H1 (cell line): ENCODE measurements around the gene HCST. TPM values are rescaled to one million over a fixed set of nuclear protein-coding genes. Genes with fewer than 3 reads are reported as not detected.
A peak's percentile ranks its signal among the peaks of the same experiment; 100 is the strongest.

Experiments used
- CTCF ChIA-PET: fragments of 300-600 bp; sonication (Branson Sonifier 250); formaldehyde crosslinking; loops from one replicate; lab custom pipeline; 2021; ENCODE audit not compliant: partially characterized antibody; lab: Charles Lee
- POLR2A ChIA-PET: fragments of 300-600 bp; sonication (Branson Sonifier 250); formaldehyde crosslinking; loops from one replicate; lab custom pipeline; 2021; ENCODE audit warnings: inconsistent platforms; ENCODE audit not compliant: partially characterized antibody; lab: Charles Lee
- DNase-seq, 2 experiments: peaks; one replicate each; pipeline versions ENCODE4 v3.0.0 to v3.0.0-alpha.2; 2010 to 2022; ENCODE audit warnings: low spot score in 2 of 2, low read depth in 1 of 2, mixed read lengths in 1 of 2
- FAIRE-seq: peaks from 2 replicates; lab custom pipeline; 2011; peaks lifted over from hg19 to GRCh38; lab: Jason Lieb, UNC
- H2AFZ ChIP-seq: 2 replicates; pipeline ENCODE4 v1.8.1; 2012; ENCODE audit warnings: low read length, inconsistent platforms
- H2AK5ac ChIP-seq: 2 replicates; pipeline ENCODE4 v1.6.1; 2013; ENCODE audit warnings: low read depth, low read length
- H2BK120ac ChIP-seq: replicated peaks from 2 replicates; pipeline ENCODE3; 2013; ENCODE audit warnings: low read depth, low read length, inconsistent platforms
- H2BK12ac ChIP-seq: 2 replicates; pipeline ENCODE4 v1.6.1; 2013; ENCODE audit warnings: low read depth, low read length
- H2BK15ac ChIP-seq: 2 replicates; pipeline ENCODE4 v1.6.1; 2013; ENCODE audit warnings: low read length
- H2BK20ac ChIP-seq: 2 replicates; pipeline ENCODE4 v1.6.1; 2013; ENCODE audit warnings: low read length
- H2BK5ac ChIP-seq: 2 replicates; pipeline ENCODE4 v1.6.1; 2013; ENCODE audit warnings: low read depth, low read length
- H3K14ac ChIP-seq: 2 replicates; pipeline ENCODE4 v1.6.1; 2013; ENCODE audit warnings: inconsistent platforms; ENCODE audit not compliant: insufficient read length
- H3K18ac ChIP-seq: 2 replicates; pipeline ENCODE4 v1.6.1; 2013; ENCODE audit warnings: low read length; ENCODE audit errors: extremely low read depth
- H3K23ac ChIP-seq: 2 replicates; pipeline ENCODE4 v1.6.1; 2013; ENCODE audit warnings: inconsistent platforms; ENCODE audit not compliant: insufficient read length
- H3K23me2 ChIP-seq: 2 replicates; pipeline ENCODE4 v1.6.1; 2013; ENCODE audit warnings: low read depth, low read length
- H3K27ac ChIP-seq: 2 replicates; pipeline ENCODE4 v1.6.1; 2011; ENCODE audit warnings: low read depth, low read length, inconsistent platforms
- H3K27me3 ChIP-seq, 4 experiments: replicated peaks in 1 of 4; 1 replicate in 1 of 4; 2 replicates in 3 of 4; pipeline versions ENCODE4 v1.6.1 to v1.8.1; 2011 to 2013; ENCODE audit warnings: low read length in 3 of 4, mild to moderate bottlenecking in 3 of 4, inconsistent platforms in 2 of 4, mixed read lengths in 2 of 4, moderate library complexity in 1 of 4; ENCODE audit not compliant: control insufficient read depth in 3 of 4, insufficient read depth in 3 of 4; ENCODE audit errors: extremely low read depth in 1 of 4
- H3K36me3 ChIP-seq, 4 experiments: 2 replicates each; pipeline versions ENCODE4 v1.6.1 to v1.8.1; 2011 to 2013; ENCODE audit warnings: mild to moderate bottlenecking in 4 of 4, low read length in 3 of 4, moderate library complexity in 2 of 4, control low read depth in 1 of 4, inconsistent platforms in 1 of 4; ENCODE audit not compliant: insufficient read depth in 4 of 4, control insufficient read depth in 2 of 4
- H3K4ac ChIP-seq: replicated peaks from 2 replicates; pipeline ENCODE3; 2013; ENCODE audit warnings: low read length, low read depth, mixed read lengths, inconsistent platforms; ENCODE audit not compliant: insufficient read length
- H3K4me1 ChIP-seq, 4 experiments: replicated peaks in 1 of 4; 1 replicate in 1 of 4; 2 replicates in 3 of 4; pipeline versions ENCODE4 v1.6.1 to v1.8.1; 2011 to 2013; ENCODE audit warnings: low read length in 3 of 4, inconsistent platforms in 2 of 4, mixed read lengths in 1 of 4; ENCODE audit not compliant: insufficient read depth in 4 of 4, control insufficient read depth in 3 of 4
- H3K4me2 ChIP-seq, 2 experiments: 2 replicates each; pipeline versions ENCODE4 v1.6.1 to v1.8.1; 2011 to 2013; ENCODE audit warnings: low read depth in 2 of 2, low read length in 2 of 2, control low read depth in 1 of 2, inconsistent platforms in 1 of 2, mild to moderate bottlenecking in 1 of 2; ENCODE audit not compliant: insufficient read depth in 1 of 2
- H3K4me3 ChIP-seq, 4 experiments: fragments of 200-600, 300-600 bp in 1 of 4; sonication (generic), shearing (Covaris generic), sonication (Bioruptor Twin) in 1 of 4; 2 replicates each; pipeline versions ENCODE4 v1.5.1 to v1.8.1; 2011 to 2016; ENCODE audit warnings: low read length in 4 of 4, low read depth in 3 of 4, control low read depth in 2 of 4, inconsistent platforms in 2 of 4, mild to moderate bottlenecking in 2 of 4, mixed read lengths in 1 of 4, moderate library complexity in 1 of 4; ENCODE audit not compliant: insufficient read depth in 2 of 4; ENCODE audit errors: extremely low read depth in 1 of 4
- H3K56ac ChIP-seq: replicated peaks from 2 replicates; pipeline ENCODE3; 2013; ENCODE audit warnings: low read depth, mild to moderate bottlenecking, mixed read lengths, low read length, inconsistent platforms; ENCODE audit not compliant: insufficient read length
- H3K79me1 ChIP-seq: 2 replicates; pipeline ENCODE4 v1.6.1; 2013; ENCODE audit warnings: low read depth, low read length, control low read depth
- H3K79me2 ChIP-seq, 2 experiments: 2 replicates each; pipeline versions ENCODE4 v1.6.1 to v1.8.1; 2012 to 2013; ENCODE audit warnings: low read length in 2 of 2, mild to moderate bottlenecking in 2 of 2, inconsistent platforms in 1 of 2; ENCODE audit not compliant: insufficient read depth in 2 of 2, control insufficient read depth in 1 of 2
- H3K9ac ChIP-seq, 4 experiments: replicated peaks in 1 of 4; 1 replicate in 1 of 4; 2 replicates in 3 of 4; pipeline versions ENCODE4 v1.6.1 to v1.8.1; 2011 to 2013; ENCODE audit warnings: low read depth in 3 of 4, low read length in 3 of 4, control low read depth in 2 of 4, mild to moderate bottlenecking in 2 of 4, moderate library complexity in 2 of 4, inconsistent platforms in 1 of 4; ENCODE audit errors: extremely low read depth in 1 of 4
- H3K9me3 ChIP-seq, 2 experiments: 2 replicates each; pipeline versions ENCODE4 v1.6.1 to v1.8.1; 2012 to 2013; ENCODE audit warnings: mild to moderate bottlenecking in 2 of 2, moderate library complexity in 2 of 2, control low read depth in 1 of 2, inconsistent platforms in 1 of 2, low read depth in 1 of 2, low read length in 1 of 2, mixed read lengths in 1 of 2; ENCODE audit not compliant: insufficient read depth in 2 of 2
- H4K20me1 ChIP-seq, 2 experiments: replicated peaks in 1 of 2; 2 replicates each; pipeline versions ENCODE3 to v1.8.1; 2011 to 2013; ENCODE audit warnings: inconsistent platforms in 2 of 2, low read length in 2 of 2, mild to moderate bottlenecking in 1 of 2; ENCODE audit not compliant: insufficient read depth in 2 of 2, control insufficient read depth in 1 of 2
- H4K5ac ChIP-seq: 2 replicates; pipeline ENCODE4 v1.6.1; 2013; ENCODE audit warnings: low read length, low read depth, mixed read lengths, inconsistent platforms; ENCODE audit not compliant: insufficient read length
- H4K8ac ChIP-seq: 2 replicates; pipeline ENCODE4 v1.8.0; 2013; ENCODE audit warnings: mild to moderate bottlenecking, moderate library complexity, low read length, inconsistent platforms; ENCODE audit not compliant: insufficient read depth; ENCODE audit errors: extremely low read depth
- H4K91ac ChIP-seq: replicated peaks from 2 replicates; pipeline ENCODE3; 2013; ENCODE audit warnings: low read length, mixed read lengths, inconsistent platforms; ENCODE audit not compliant: insufficient read length
- ATF2 ChIP-seq: IDR thresholded peaks from 2 replicates; pipeline ENCODE4 v1.6.1; 2012; ENCODE audit warnings: low read length, inconsistent platforms
- BACH1 ChIP-seq: IDR thresholded peaks from 2 replicates; pipeline ENCODE4 v1.6.1; 2012; ENCODE audit warnings: low read length, improper control_type of control experiment
- EGR1 ChIP-seq: IDR thresholded peaks from 2 replicates; pipeline ENCODE4 v1.6.1; 2011; ENCODE audit warnings: low read depth, low read length, borderline replicate concordance
- FOSL1 ChIP-seq: IDR thresholded peaks from 2 replicates; pipeline ENCODE4 v1.6.1; 2011; ENCODE audit warnings: mild to moderate bottlenecking, low read depth, low read length, moderate library complexity; ENCODE audit not compliant: insufficient read depth
- GTF2F1 ChIP-seq: IDR thresholded peaks from 2 replicates; pipeline ENCODE4 v1.6.1; 2012; ENCODE audit warnings: low read depth, low read length, improper control_type of control experiment, borderline replicate concordance
- HDAC2 ChIP-seq, 2 experiments: fragments of 300-600 bp in 1 of 2; sonication (generic) in 1 of 2; IDR thresholded peaks; 2 replicates each; pipeline ENCODE4 v1.6.1; 2011 to 2012; ENCODE audit warnings: low read depth in 2 of 2, low read length in 2 of 2, mild to moderate bottlenecking in 2 of 2, moderate library complexity in 2 of 2, borderline replicate concordance in 1 of 2, inconsistent platforms in 1 of 2
- KDM1A ChIP-seq: fragments of 200-600, 300-600 bp; sonication (generic); IDR thresholded peaks from 2 replicates; pipeline ENCODE4 v1.7.1; 2016; ENCODE audit warnings: mild to moderate bottlenecking, low read length, borderline replicate concordance
- MAFK ChIP-seq: IDR thresholded peaks from 2 replicates; pipeline ENCODE4 v1.6.1; 2012; ENCODE audit warnings: low read depth, mild to moderate bottlenecking, improper control_type of control experiment, low read length
- POLR2AphosphoS5 ChIP-seq: IDR thresholded peaks from 2 replicates; pipeline ENCODE4 v1.6.1; 2011; ENCODE audit warnings: low read depth, low read length
- SIRT6 ChIP-seq: IDR thresholded peaks from one replicate; pipeline ENCODE4 v1.7.1; 2012; ENCODE audit warnings: low read length, inconsistent platforms
- TBP ChIP-seq: IDR thresholded peaks from 2 replicates; pipeline ENCODE4 v1.6.1; 2011; ENCODE audit warnings: low read depth, low read length, improper control_type of control experiment
- TEAD4 ChIP-seq: IDR thresholded peaks from 2 replicates; pipeline ENCODE4 v1.6.1; 2012; ENCODE audit warnings: low read depth, low read length, inconsistent platforms, mixed read lengths
- YY1 ChIP-seq: IDR thresholded peaks from 2 replicates; pipeline ENCODE4 v1.6.1; 2011; ENCODE audit warnings: low read depth, mild to moderate bottlenecking, low read length
- whole genome bisulfite sequencing, 2 experiments: shearing (Covaris generic) in 1 of 2; methylation state at CpG; one replicate each; pipeline versions ENCODE4 v1.1.6 to v1.1.7; 2013 to 2015; ENCODE audit warnings: low lambda C conversion rate in 2 of 2, mixed read lengths in 2 of 2, inconsistent platforms in 1 of 2, low coverage in 1 of 2, missing lambda C conversion rate in 1 of 2; ENCODE audit not compliant: insufficient replicate concordance in 2 of 2, insufficient coverage in 1 of 2, insufficient read length in 1 of 2; ENCODE audit errors: extremely low coverage in 1 of 2, missing lambda C conversion rate in 1 of 2; 5-methylcytosine and 5-hydroxymethylcytosine counted together
- polyA plus RNA-seq, 7 experiments: library from polyadenylated mRNA; depleted of rRNA in 3 of 7; stranded (reverse) in 5 of 7; unstranded in 2 of 7; fragments of >200 nt in 5 of 7; fragments of 200-250 nt in 2 of 7; gene quantifications; 1 replicate in 5 of 7; 2 replicates in 1 of 7; 4 replicates in 1 of 7; pipeline versions ENCODE4 v1.2.1 to v1.2.3, GENCODE V29; 2011 to 2013; ENCODE audit warnings: missing spikeins in 2 of 7, mixed read lengths in 2 of 7
- total RNA-seq: library from RNA; stranded (reverse); fragmentation: NEBNext Ultra II Directional; extraction: Animal tissue kit (Norgen Biotek cat#: 25700); gene quantifications from 2 replicates; pipeline ENCODE4 v1.2.1, GENCODE V29; 2021

Gene HCST
- total and polyA plus RNA-seq, 2 of the 8 experiments (the other 6 are each of a cell fraction or from before 2014, with no cell fraction given): 2.8 TPM; not detected in 1

GRCh38 chr19:35879068-35879467 is 23.3 kb upstream of the HCST start:
- no peaks in the 10 kb centered on the region for H3K79me1 ChIP-seq
- H3K9ac ChIP-seq: no peak overlapping the region
- no peak for DNase-seq
- 0 out of 7 replicates have a peak, but pooled peaks cover 0 to 5% (median 1%) of the 10 kb centered on the region in 4 experiments for H3K27me3 ChIP-seq
- H4K91ac ChIP-seq: no peak overlapping the region
- H4K20me1 ChIP-seq: no peaks in the 10 kb centered on the region
- H2BK15ac ChIP-seq: no peak overlapping the region
- H2BK120ac ChIP-seq: no peak overlapping the region
- 64% methylated on average over 16 of the region's 23 CpGs; no CpG with 5 or more reads in 1 of the 2 experiments for WGBS, 2 experiments
- H2AFZ ChIP-seq: no peak overlapping the region
- no peak for FAIRE-seq
- H3K27ac ChIP-seq: no peak overlapping the region
- no peak overlapping the region for H2BK5ac ChIP-seq
- H4K8ac ChIP-seq: no peak overlapping the region; the same call in 1 of the 2 replicates
- peak overlapping the region; percentile 1 to 41; a peak in 1 of 4 replicates for H3K4me2 ChIP-seq
- H3K4me3 ChIP-seq: peak overlapping the region in 1 of 4 experiments; percentile 30; a peak in 2 of 8 replicates
- ChIA-PET POLR2A (interaction anchor here (1.6 kb wide), 1 partner anchor 22 kb away, joined by 6 read pairs; the partner anchor contains the start of gene NFKBID), CTCF (interaction anchor here (0.9 to 1.5 kb wide), 5 partner anchors 9 to 79 kb away, joined by 3 to 4 read pairs (median 3); no protein-coding TSS in a partner anchor)
- H3K14ac ChIP-seq: no peak overlapping the region
- no peak overlapping the region for H2BK12ac ChIP-seq
- H3K23ac ChIP-seq: no peak overlapping the region
- H2BK20ac ChIP-seq: no peak overlapping the region
- no peaks in the 10 kb centered on the region; a peak in 1 of 8 replicates for H3K36me3 ChIP-seq
- peaks cover 0 to 6% (median 1%) of the 10 kb centered on the region in 4 experiments; a peak in 3 of 7 replicates for H3K4me1 ChIP-seq
- H4K5ac ChIP-seq: no peak overlapping the region
- H3K9me3 ChIP-seq: no peaks in the 10 kb centered on the region
- no peak overlapping the region for H3K4ac ChIP-seq
- H3K79me2 ChIP-seq: no peaks in the 10 kb centered on the region
- H3K56ac ChIP-seq: no peak overlapping the region
- H3K18ac ChIP-seq: no peak overlapping the region
- H2AK5ac ChIP-seq: no peak overlapping the region
- H3K23me2 ChIP-seq: no peaks in the 10 kb centered on the region
- TF ChIP-seq YY1: no peak
- no peak for TF ChIP-seq FOSL1
- no peak for TF ChIP-seq GTF2F1
- TF ChIP-seq TEAD4: no peak
- TF ChIP-seq TBP: no peak
- no peak for TF ChIP-seq ATF2
- no peak for TF ChIP-seq BACH1
- no peak for TF ChIP-seq SIRT6
- TF ChIP-seq MAFK: no peak
- no peak for TF ChIP-seq EGR1
- no peak for TF ChIP-seq KDM1A
- no peak for TF ChIP-seq HDAC2 (IDR thresholded peaks at IDR 0.05; ENCODE audit: borderline replicate concordance in 1 of 2, low read depth in 2 of 2, low read length in 2 of 2)
- TF ChIP-seq POLR2AphosphoS5: no peak
